ENCODE results near the gene SLC38A11. TPM values are rescaled to one million over a fixed set of nuclear protein-coding genes. Genes with fewer than 3 reads are reported as not detected.

The SLC38A11 gene
- total RNA-seq, 1 experiment from 2014 or later: not detected

DNA sequence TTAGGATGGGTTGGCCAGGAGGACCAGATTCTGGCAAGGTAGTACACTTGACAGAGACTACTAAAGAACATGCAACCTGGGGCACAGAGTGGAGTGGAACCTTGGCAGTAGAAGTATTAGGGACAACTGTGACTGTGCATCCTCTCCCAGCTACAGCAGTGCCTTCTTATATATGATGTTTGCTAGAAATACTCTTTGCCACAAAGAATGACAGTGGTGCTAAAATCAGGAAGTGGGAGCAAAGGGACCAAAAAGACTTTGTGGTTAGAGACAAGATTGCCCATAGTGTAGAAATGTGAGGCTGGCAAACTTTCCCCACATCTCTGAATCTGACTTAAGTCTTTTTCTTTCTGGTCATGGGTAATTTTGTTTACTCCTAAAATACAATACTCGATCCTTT lies 9.4 kb upstream of the SLC38A11 start:
- DNase-seq (ENCODE audit: low read depth, low spot score) (no peak), ATAC-seq (no peak)
- ChIA-PET CTCF (no interaction called here), POLR2A (no interaction called here), RAD21 (ENCODE audit: low non-redundant PET in 1 of 2, low total read pairs in 2 of 2, uncharacterized antibody in 2 of 2, unreplicated experiment in 2 of 2) (no interaction called here)
- Histone ChIP-seq H3K4me1 (ENCODE audit: control insufficient read depth in 1 of 2, insufficient read depth in 2 of 2, low read length in 2 of 2) (no peaks in the 10 kb centered on the region), H3K27me3 (ENCODE audit: insufficient read depth, low read length) (no peaks in the 10 kb centered on the region), H3K9ac (ENCODE audit: low read length) (no peak overlapping the region), H2AFZ (ENCODE audit: low read depth, low read length, poor library complexity, severe bottlenecking) (no peak overlapping the region), H3K79me2 (ENCODE audit: insufficient read depth, low read length) (no peaks in the 10 kb centered on the region), H3K9me2 (ENCODE audit: insufficient read depth) (no peaks in the 10 kb centered on the region), H3K27ac (ENCODE audit: low read depth, low read length) (no peak overlapping the region), H3K4me3 (replicated peaks in 1 of 2; ENCODE audit: low read depth in 1 of 2, low read length in 2 of 2) (no peak overlapping the region), H3K36me3 (ENCODE audit: control insufficient read depth in 1 of 2, insufficient read depth in 2 of 2, low read length in 2 of 2) (no peaks in the 10 kb centered on the region), H4K20me1 (ENCODE audit: insufficient read depth) (no peaks in the 10 kb centered on the region), H3K4me2 (ENCODE audit: low read length) (no peak overlapping the region), H3K9me3 (ENCODE audit: control insufficient read depth in 1 of 2, insufficient read depth in 1 of 2, low read depth in 1 of 2, low read length in 2 of 2) (no peaks in the 10 kb centered on the region)
- intact Hi-C loops (cut with micrococcal nuclease): no loop called here
- TF ChIP-seq REST (IDR thresholded peaks at IDR 0.05; ENCODE audit: low read depth) (no peak), CEBPB (IDR thresholded peaks at IDR 0.05; ENCODE audit: low read depth) (no peak), POLR2A (IDR thresholded peaks at IDR 0.05; ENCODE audit: borderline replicate concordance, extremely low read depth, insufficient read depth, insufficient read length) (no peak), SP1 (IDR thresholded peaks at IDR 0.05; ENCODE audit: low read depth) (no peak), EZH2phosphoT487 (IDR thresholded peaks at IDR 0.05; ENCODE audit: borderline replicate concordance) (no peak), TCF7L2 (IDR thresholded peaks at IDR 0.05; ENCODE audit: borderline replicate concordance, extremely low read depth, insufficient read depth, insufficient read length) (no peak), ZBTB33 (IDR thresholded peaks at IDR 0.05; ENCODE audit: extremely low read depth, insufficient replicate concordance, low read length) (no peak), EZH2 (IDR thresholded peaks at IDR 0.05) (no peak), FOSL1 (IDR thresholded peaks at IDR 0.05; ENCODE audit: low read depth) (no peak), YY1 (IDR thresholded peaks at IDR 0.05; ENCODE audit: extremely low read depth, insufficient replicate concordance, low read depth, low read length) (no peak), EGR1 (IDR thresholded peaks at IDR 0.05; ENCODE audit: low read depth) (no peak), CBX3 (IDR thresholded peaks at IDR 0.05; ENCODE audit: low read depth) (no peak), ZFX (IDR thresholded peaks at IDR 0.05) (no peak), ATF3 (IDR thresholded peaks at IDR 0.05) (no peak), ZNF274 (IDR thresholded peaks at IDR 0.05; ENCODE audit: low read depth, low read length) (no peak), SIN3A (IDR thresholded peaks at IDR 0.05; ENCODE audit: low read depth) (no peak), CTCF (IDR thresholded peaks at IDR 0.05 in 2 of 3, conservative IDR thresholded peaks at IDR 0.05 in 1 of 3; ENCODE audit: borderline replicate concordance in 1 of 3, insufficient read depth in 1 of 3, low read depth in 2 of 3, low read length in 2 of 3) (no peak)
- TF ChIP-seq, protein P1, sequence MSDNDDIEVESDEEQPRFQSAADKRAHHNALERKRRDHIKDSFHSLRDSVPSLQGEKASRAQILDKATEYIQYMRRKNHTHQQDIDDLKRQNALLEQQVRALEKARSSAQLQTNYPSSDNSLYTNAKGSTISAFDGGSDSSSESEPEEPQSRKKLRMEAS (IDR thresholded peaks at IDR 0.05): no peak
- BruUV-seq (replicated peaks): no TSS peak

All from HCT116 (cell line).